ENCODE results near the gene OSBPL8.

DNA sequence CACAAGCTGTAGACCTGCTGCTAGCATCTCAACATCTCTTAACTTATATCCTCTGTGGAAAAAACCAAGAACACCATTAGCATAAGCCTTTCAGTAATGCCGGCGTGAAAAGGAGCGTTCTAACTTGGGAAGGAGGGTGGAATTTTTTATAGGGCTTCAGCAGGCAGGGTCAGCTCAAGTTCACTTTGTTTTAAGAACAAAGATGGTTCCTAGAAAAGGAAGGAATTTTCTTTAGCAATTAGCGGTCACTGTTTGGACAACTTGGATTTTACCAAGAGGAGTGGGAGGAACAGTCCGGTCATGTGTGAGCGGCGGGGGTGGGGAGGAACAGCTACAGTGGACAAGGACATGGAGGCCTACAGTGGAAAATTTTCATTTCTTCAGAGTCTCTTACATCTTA lies 247.3 kb downstream of the OSBPL8 start:
- TF ChIP-seq GATA1 (IDR thresholded peaks at IDR 0.05; ENCODE audit: low read depth, low read length) (no peak), POLR2A (IDR thresholded peaks at IDR 0.05; ENCODE audit: low read length) (no peak)
